AG09309 (cell line): ENCODE measurements around the gene SEPTIN14.
"Not testable (repeated sequence)": the region's sequence is repeated elsewhere in the genome, so short reads cannot be mapped to it uniquely, and the experiment has no call there.

Source experiments
- DNase-seq: peaks from one replicate; pipeline ENCODE4 v3.0.0-alpha.2; 2010; ENCODE audit warnings: low read depth
- H3K4me3 ChIP-seq: 2 replicates; pipeline ENCODE4 v1.5.1; 2011; ENCODE audit warnings: mild to moderate bottlenecking, low read depth, low read length, moderate library complexity; ENCODE audit not compliant: control insufficient read depth
- TF ChIP-seq, protein P1 (sequence below): IDR thresholded peaks from 2 replicates; pipeline ENCODE4 v1.5.1; 2011; ENCODE audit warnings: mild to moderate bottlenecking, low read depth, low read length, inconsistent platforms; ENCODE audit not compliant: insufficient read depth, control insufficient read depth; ENCODE audit errors: missing control alignments

The SEPTIN14 gene

DNA sequence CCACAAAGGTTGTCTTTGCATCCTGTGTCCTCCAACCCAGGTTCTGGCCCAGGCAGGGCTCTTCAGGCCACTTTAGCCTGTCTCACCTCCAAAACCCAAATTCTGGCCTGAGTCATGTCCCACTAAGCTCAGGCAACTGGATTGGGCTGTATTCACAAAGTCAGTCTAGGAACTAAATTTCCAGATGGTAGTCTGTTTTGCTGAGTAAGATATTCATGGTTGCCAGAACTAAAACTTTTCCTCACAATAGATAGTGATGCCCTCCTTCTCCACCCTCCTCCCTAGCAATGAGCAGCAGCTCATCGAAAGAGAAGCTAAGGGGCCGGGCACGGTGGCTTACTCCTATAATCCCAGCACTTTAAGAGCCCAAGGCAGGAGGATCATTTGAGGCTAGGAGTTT, 21.8 kb upstream of the SEPTIN14 start:
- TF ChIP-seq, protein P1, sequence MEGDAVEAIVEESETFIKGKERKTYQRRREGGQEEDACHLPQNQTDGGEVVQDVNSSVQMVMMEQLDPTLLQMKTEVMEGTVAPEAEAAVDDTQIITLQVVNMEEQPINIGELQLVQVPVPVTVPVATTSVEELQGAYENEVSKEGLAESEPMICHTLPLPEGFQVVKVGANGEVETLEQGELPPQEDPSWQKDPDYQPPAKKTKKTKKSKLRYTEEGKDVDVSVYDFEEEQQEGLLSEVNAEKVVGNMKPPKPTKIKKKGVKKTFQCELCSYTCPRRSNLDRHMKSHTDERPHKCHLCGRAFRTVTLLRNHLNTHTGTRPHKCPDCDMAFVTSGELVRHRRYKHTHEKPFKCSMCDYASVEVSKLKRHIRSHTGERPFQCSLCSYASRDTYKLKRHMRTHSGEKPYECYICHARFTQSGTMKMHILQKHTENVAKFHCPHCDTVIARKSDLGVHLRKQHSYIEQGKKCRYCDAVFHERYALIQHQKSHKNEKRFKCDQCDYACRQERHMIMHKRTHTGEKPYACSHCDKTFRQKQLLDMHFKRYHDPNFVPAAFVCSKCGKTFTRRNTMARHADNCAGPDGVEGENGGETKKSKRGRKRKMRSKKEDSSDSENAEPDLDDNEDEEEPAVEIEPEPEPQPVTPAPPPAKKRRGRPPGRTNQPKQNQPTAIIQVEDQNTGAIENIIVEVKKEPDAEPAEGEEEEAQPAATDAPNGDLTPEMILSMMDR, result no peak
- no peak overlapping the region for H3K4me3 ChIP-seq
- DNase-seq, result no peak

DNA sequence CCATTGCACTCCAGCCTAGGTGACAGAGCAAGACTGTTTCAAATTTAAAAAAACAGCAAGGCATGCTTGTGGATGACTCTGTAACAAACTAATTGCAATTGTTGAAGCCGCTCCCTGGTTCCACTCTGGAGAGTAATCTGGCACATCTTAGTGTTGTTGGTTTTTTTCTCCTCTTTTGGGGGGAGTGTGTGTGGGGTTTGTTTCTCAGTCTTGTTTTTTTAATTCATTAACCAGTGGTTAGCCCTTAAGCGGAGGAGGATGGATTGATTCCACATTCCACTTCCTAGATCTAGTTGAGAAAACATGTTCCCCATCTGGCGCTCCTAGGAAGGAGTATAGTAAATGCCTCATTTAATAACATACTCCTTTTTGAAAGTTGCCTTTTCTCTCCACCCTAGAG, 16.1 kb upstream of the SEPTIN14 start:
- H3K4me3 ChIP-seq, result no peak overlapping the region
- DNase-seq, result no peak
- TF ChIP-seq, protein P1, result no peak

DNA sequence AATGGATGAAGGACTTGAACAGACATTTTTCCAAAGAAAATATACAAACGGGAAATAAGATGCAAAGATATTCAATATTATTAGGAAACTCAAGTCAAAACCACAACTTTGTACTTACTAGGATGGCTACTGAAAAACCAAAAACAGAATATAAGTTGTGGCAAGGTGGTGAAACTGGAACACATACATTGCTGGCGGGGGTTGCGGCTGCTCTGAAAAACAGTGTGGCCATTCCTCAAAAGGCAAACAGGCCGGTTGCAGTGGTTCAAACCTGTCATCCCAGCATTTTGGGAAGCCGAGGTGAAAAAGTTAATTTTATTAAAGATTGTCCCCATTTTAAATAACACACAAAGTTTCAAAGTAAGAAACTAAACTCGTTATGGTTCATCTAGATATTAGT, 14.8 kb upstream of the SEPTIN14 start:
- TF ChIP-seq, protein P1, result no peak
- no peak overlapping the region for H3K4me3 ChIP-seq
- DNase-seq, result no peak

DNA sequence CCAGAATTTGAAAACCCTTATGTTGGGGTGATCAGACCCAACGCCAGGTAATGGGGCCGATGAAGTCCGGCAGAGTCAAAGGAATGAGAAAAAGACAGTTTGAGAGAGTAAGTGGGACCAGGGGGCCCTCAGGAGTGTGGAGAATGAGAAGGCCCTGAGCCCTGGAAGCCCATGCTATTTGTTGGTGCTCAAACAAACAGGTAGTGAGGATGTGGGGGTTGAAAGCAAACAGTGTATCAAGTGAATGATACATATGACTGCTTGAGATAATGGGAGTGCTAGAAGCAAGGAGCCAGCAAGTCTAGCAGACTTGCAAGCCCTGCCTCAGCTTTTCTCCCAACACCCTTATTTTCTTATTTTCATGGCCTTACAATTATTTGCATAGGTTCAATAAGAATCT, 11.2 kb upstream of the SEPTIN14 start:
- DNase-seq, result no peak

DNA sequence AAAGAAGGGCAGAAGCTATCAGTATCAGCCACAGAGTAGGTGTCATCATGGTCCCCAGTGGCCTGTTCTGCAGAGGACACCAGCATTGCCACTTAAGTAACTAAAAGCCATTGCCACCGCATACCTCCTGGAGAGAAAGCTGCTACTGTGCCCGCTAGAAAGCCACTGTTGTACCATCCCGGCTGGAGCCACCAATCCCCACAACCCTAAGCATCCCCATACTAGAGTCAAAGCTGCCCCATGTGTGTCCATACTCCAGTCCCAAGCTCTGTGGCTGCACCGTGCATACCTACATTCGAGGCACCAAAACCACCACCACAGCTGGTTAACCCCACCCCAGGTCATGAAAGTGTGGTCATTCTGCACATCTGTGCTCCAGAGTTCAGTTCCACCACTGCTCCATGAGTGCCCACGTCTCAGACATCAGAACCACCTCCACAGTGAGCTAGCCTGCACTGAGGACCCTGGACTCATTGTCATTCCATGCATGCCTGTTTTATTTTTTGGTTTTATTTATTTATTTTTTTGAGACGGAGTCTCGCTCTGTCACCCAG, 9.5 kb upstream of the SEPTIN14 start:
- DNase-seq, result no peak
- H3K4me3 ChIP-seq, result no peak overlapping the region
- TF ChIP-seq, protein P1, result no peak

More for the DNA sequence above, 11.2 kb upstream of the SEPTIN14 start:
- TF ChIP-seq, protein P1, result no peak
- H3K4me3 ChIP-seq, result no peak overlapping the region

DNA sequence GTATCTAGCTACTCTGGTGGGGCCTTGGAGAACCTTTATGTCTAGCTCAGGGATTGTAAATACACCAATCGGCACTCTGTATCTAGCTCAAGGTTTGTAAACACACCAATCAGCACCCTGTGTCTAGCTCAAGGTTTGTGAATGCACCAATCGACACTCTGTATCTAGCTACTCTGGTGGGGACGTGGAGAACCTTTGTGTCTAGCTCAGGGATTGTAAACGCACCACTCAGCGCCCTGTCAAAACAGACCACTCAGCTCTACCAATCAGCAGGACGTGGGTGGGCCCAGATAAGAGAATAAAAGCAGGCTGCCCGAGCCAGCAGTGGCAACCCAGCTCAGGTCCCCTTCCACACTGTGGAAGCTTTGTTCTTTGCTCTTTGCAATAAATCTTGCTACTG, 6.4 kb upstream of the SEPTIN14 start:
- H3K4me3 ChIP-seq, DNase-seq: not testable (repeated sequence)

DNA sequence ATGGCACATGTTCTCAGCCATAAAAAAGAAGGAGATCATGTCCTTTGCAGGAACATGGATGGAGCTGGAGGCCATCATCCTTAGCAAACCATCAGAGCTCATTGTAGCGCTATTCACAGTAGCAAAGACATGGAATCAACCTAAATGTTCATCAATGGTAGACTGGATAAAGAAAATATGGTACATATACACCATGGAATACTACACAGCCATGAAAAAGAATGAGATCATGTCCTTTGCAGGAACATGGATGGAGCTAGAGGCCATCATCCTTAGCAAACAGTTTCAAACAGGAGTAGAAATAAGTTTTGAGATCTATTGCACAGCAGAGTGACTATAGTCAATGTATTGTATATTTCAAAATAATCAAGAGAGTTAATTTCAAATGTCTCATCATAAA, 17.4 kb downstream of the SEPTIN14 start:
- DNase-seq, H3K4me3 ChIP-seq: not testable (repeated sequence)

DNA sequence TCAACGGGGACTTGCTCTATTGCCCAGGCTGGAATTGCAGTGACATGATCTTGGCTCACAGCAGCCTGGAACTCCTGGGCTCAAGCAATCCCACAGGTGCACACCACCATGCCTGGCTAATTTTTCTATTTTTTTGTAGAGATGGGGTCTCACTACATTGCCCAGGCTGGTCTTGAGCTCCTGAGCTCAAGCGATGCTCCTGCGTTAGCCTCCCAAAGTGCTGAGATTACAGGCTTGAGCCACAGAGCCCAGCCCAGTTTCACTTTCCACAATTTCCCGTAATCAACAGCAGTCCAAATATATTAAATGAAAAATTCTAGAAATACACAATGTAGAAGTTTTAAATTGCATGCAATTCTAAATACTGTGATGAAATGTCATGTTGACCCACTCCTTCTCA, 24.0 kb downstream of the SEPTIN14 start:
- H3K4me3 ChIP-seq, result no peak overlapping the region
- no peak for DNase-seq
- TF ChIP-seq, protein P1, result no peak
